HG02938 (cell line): Measurements from ENCODE around the gene CYB561D2.

Source experiments
- ATAC-seq: cut with Tn5 transposase; IDR thresholded peaks from one replicate; pipeline ENCODE4 v1.9.1; 2021; ENCODE audit warnings: mild to moderate bottlenecking, moderate library complexity; ENCODE audit not compliant: unreplicated experiment

CYB561D2 gene

GRCh38 chr3:50385754-50386153, 35.1 kb downstream of the CYB561D2 start:
- ATAC-seq, result no peak

GRCh38 chr3:50388016-50388719, 37.5 kb downstream of the CYB561D2 start:
- ATAC-seq, result no peak

GRCh38 chr3:50388720-50389413, 38.2 kb downstream of the CYB561D2 start:
- ATAC-seq, result no peak

- ATAC-seq, result no peak
These were observed 38.7 kb downstream of the CYB561D2 start for GRCh38 chr3:50389414-50389767.

- ATAC-seq, result no peak
These were observed 40.0 kb downstream of the CYB561D2 start for GRCh38 chr3:50390508-50391224.

GRCh38 chr3:50392101-50392715, 41.5 kb downstream of the CYB561D2 start:
- ATAC-seq, result no peak

GRCh38 chr3:50393061-50393460, 42.4 kb downstream of the CYB561D2 start:
- ATAC-seq, result no peak

GRCh38 chr3:50395070-50395860, 44.6 kb downstream of the CYB561D2 start:
- ATAC-seq, result no peak

- ATAC-seq, result no peak
These were observed 45.8 kb downstream of the CYB561D2 start for GRCh38 chr3:50396502-50396901.

GRCh38 chr3:50401978-50402595, 51.4 kb downstream of the CYB561D2 start:
- no peak for ATAC-seq
